Bronchial epithelial cell (primary cell): ENCODE measurements around the gene BEGAIN. TPM values are rescaled to one million over a fixed set of nuclear protein-coding genes. Genes with fewer than 3 reads are reported as not detected.

Experiments used
- DNase-seq: peaks from one replicate; pipeline ENCODE4 v3.0.0-alpha.2; 2010; ENCODE audit warnings: low read depth
- FAIRE-seq: peaks from 2 replicates; lab custom pipeline; 2011; peaks lifted over from hg19 to GRCh38; lab: Jason Lieb, UNC
- H3K27me3 ChIP-seq: 2 replicates; pipeline ENCODE4 v1.5.1; 2011; ENCODE audit warnings: low read length; ENCODE audit not compliant: control insufficient read depth, insufficient read depth
- H3K36me3 ChIP-seq: 2 replicates; pipeline ENCODE4 v1.5.1; 2011; ENCODE audit warnings: low read length; ENCODE audit not compliant: control insufficient read depth, insufficient read depth
- H3K4me3 ChIP-seq: 2 replicates; pipeline ENCODE4 v1.5.1; 2011; ENCODE audit warnings: mild to moderate bottlenecking, low read depth, low read length, control low read depth
- CTCF ChIP-seq: IDR thresholded peaks from 2 replicates; pipeline ENCODE4 v1.5.1; 2011; ENCODE audit warnings: mild to moderate bottlenecking, moderate library complexity, low read length, control low read depth, inconsistent platforms; ENCODE audit not compliant: insufficient read depth, severe bottlenecking
- total RNA-seq: library from RNA; depleted of rRNA; stranded (reverse); fragments of >200 nt; gene quantifications from 2 replicates; pipeline ENCODE4 v1.2.1, GENCODE V29; 2014

BEGAIN gene
- total RNA-seq, 1 donor from 2014 or later, result 1.1 TPM

DNA sequence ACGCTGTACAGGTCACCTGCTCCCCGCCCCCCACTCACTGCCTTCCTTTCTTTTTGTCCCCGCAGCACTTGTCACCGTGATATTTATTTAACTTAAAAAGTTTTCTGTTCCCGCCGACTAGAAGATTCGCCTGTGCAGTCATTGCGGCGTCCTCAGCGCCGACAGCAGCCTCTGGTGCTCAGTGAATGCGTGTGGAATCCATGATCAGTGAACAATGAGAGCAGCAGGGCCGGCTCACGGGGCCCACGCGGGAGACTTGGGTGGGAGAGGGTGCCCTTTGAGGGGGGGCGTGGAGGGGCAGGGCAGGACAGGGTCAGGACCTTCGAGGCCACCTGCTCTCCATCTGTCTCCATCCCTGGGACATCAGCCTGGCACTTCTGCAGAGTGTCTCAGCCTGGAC, 24.5 kb downstream of the BEGAIN start:
- H3K4me3 ChIP-seq, result no peak overlapping the region
- H3K36me3 ChIP-seq, result no peaks in the 10 kb centered on the region
- TF ChIP-seq CTCF, result no peak
- DNase-seq (no peak), FAIRE-seq (no peak)
- peaks cover 9% of the 10 kb centered on the region for H3K27me3 ChIP-seq

GRCh38 chr14:100561005-100561404, 26.2 kb downstream of the BEGAIN start:
- no peaks in the 10 kb centered on the region for H3K36me3 ChIP-seq
- H3K27me3 ChIP-seq, result peaks cover 11% of the 10 kb centered on the region
- TF ChIP-seq CTCF, result no peak
- DNase-seq, result no peak
- no peak overlapping the region for H3K4me3 ChIP-seq
- no peak for FAIRE-seq

DNA sequence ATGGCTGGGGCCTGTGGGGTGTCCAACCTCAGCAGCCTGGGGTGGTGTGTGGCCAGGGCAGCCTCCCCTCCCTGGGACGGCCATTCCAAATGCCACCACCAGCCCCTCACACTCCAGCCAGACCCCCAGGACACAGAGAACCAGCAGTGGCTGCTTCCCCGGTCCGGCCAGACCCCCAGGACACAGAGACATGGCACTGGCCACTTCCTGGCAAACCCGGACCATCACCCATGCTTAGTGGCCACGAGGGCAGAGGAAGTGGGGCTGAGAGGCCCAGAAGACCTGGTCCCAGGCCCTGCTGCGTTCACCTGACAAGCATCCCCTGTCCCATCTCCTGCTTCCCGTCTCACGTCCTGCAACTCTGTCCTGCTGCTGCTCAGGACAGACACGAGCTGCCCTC, 26.7 kb downstream of the BEGAIN start:
- no peak for DNase-seq
- H3K4me3 ChIP-seq, result no peak overlapping the region
- no peaks in the 10 kb centered on the region for H3K36me3 ChIP-seq
- H3K27me3 ChIP-seq, result peaks cover 9% of the 10 kb centered on the region
- FAIRE-seq, result no peak
- no peak for TF ChIP-seq CTCF

DNA sequence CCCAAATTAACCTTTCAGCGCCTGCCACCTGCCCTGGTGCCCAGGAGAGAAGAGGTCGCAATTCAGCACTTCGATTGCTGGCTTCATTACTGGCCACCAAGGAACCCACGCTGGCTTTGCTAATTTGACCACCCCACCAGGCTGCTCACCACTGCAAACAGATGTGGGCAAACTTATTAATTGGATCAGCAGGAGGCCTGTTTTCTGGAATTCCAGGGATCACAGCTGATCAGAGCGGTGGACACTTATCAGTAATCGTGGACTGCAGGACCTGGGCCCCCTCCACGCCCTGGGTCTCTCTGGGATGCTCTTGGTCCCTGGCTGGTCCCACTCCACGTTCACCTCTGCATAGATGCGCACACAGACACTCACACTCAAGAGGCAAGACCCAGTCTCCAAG, 27.8 kb downstream of the BEGAIN start:
- Histone ChIP-seq H3K4me3 (no peak overlapping the region), H3K27me3 (peaks cover 7% of the 10 kb centered on the region), H3K36me3 (no peaks in the 10 kb centered on the region)
- TF ChIP-seq CTCF, result no peak
- no peak for FAIRE-seq
- DNase-seq, result no peak

DNA sequence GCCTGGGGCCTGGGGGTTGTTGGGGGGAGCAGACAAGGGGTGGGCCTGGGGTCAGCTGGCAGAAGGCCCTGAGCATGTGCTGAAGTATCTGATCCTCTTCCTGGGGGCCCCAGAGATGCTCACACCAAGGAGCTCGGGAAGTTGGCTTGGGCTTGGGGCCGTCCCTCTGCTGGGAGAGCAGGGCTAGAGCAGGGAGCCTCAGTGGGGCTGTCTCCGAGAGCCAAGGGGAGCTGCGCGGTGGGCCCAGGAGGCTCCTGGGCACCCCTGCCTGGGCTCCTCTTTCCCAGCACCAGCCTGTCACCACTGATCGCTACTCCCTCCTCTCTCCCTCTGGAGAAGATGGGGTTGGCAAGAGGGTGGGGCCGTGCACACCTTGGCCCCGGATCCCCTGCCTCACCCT, 28.3 kb downstream of the BEGAIN start:
- H3K36me3 ChIP-seq, result no peaks in the 10 kb centered on the region
- TF ChIP-seq CTCF, result no peak
- H3K27me3 ChIP-seq, result peaks cover 7% of the 10 kb centered on the region
- no peak overlapping the region for H3K4me3 ChIP-seq
- DNase-seq (no peak), FAIRE-seq (no peak)

DNA sequence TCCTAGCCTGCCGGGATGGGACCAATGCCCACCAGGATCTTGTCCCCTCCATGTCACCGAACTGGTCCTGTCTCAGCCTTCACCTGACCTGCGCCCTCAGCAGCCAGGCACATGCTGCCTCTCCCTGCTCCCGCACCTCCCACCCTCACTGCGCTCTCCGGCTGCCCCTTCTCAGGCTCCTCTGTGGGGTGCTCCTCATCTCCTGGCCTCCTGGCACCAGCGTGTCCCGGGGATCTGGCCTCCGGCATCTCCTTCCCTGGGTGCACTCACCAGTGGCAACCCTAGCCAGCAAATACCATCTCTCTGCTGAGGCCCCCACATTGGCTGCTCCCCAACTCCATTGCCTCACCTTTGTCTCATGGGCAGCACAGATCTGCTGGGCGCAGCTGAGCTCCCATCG, 29.0 kb downstream of the BEGAIN start:
- H3K4me3 ChIP-seq, result no peak overlapping the region
- H3K27me3 ChIP-seq, result peaks cover 5% of the 10 kb centered on the region
- H3K36me3 ChIP-seq, result no peaks in the 10 kb centered on the region
- TF ChIP-seq CTCF, result no peak
- FAIRE-seq (no peak), DNase-seq (no peak)
